Measurements from ENCODE around the gene PXYLP1.

PXYLP1 gene

DNA sequence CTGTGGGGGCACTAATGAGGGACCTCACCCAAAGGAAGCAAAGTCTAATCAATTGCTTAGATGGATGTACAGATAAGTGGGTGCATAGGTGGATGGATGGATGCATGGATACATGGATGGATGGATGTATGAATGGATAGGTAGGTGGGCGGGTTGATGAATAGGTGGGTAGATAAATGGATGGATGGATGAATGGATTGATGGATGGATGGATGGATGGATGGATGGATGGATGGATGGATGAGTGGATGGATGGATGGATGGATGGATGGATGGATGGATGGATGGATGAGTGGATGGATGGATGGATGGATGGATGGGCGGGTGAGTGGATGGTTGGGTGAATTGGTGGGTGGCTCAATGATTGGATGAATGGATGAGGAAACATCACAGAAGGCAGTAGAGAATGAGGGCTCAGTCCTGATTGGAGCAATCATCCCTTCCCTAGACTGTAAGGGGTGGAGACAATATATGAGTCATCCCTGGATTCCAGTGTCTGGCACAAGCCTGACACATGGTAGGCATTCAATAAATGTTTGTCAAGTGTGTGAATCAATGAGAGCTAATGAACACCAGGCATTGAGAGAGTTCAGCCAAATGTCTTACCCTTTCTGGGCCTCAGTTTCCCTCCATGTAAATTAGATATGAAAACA is 40.4 kb upstream of the PXYLP1 start:
- no peaks in the 10 kb centered on the region for H3K27me3 ChIP-seq (ENCODE audit: insufficient read depth, poor library complexity, severe bottlenecking)
- TF ChIP-seq GABPA (IDR thresholded peaks at IDR 0.05; ENCODE audit: low read depth) = no peak
- no peak for DNase-seq (ENCODE audit: low read depth in 1 of 2, low spot score in 1 of 2)

DNA sequence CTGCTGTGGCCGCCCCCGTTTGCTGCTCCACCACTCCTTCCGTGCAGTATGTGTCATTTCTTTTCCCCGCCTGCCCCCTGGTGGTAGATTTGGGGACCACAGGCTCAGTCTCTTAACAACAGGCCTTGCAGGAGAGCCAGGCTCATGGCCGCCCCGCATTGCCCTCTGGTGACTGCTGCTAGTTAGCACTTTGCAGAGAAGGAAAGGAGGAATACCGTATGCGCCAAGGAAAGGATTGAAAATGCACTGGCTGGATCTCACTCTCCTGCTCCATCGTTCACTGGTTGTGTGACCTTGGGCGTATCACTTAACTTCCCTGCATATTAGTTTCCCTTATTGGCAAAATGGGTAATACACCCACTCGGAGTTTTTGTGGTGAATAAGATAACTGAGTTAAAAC is 39.3 kb upstream of the PXYLP1 start:
- peaks cover 3% of the 10 kb centered on the region for H3K27me3 ChIP-seq (ENCODE audit: insufficient read depth, poor library complexity, severe bottlenecking)
- peak; percentile 68 to 94 for DNase-seq (ENCODE audit: low read depth in 1 of 2, low spot score in 1 of 2)
- TF ChIP-seq, protein P1, sequence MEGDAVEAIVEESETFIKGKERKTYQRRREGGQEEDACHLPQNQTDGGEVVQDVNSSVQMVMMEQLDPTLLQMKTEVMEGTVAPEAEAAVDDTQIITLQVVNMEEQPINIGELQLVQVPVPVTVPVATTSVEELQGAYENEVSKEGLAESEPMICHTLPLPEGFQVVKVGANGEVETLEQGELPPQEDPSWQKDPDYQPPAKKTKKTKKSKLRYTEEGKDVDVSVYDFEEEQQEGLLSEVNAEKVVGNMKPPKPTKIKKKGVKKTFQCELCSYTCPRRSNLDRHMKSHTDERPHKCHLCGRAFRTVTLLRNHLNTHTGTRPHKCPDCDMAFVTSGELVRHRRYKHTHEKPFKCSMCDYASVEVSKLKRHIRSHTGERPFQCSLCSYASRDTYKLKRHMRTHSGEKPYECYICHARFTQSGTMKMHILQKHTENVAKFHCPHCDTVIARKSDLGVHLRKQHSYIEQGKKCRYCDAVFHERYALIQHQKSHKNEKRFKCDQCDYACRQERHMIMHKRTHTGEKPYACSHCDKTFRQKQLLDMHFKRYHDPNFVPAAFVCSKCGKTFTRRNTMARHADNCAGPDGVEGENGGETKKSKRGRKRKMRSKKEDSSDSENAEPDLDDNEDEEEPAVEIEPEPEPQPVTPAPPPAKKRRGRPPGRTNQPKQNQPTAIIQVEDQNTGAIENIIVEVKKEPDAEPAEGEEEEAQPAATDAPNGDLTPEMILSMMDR (IDR thresholded peaks at IDR 0.05; ENCODE audit: insufficient read depth, low read length) = peak; percentile 89
- no peak for TF ChIP-seq POLR2AphosphoS5 (IDR thresholded peaks at IDR 0.05; ENCODE audit: low read depth)
- no peak overlapping the region for H3K4me3 ChIP-seq (replicated peaks; ENCODE audit: insufficient read depth, low read length)
- H3K27ac ChIP-seq (replicated peaks) = no peak overlapping the region

More for the DNA sequence above, 40.4 kb upstream of the PXYLP1 start:
- Histone ChIP-seq H3K4me3 (replicated peaks; ENCODE audit: insufficient read depth, low read length) (no peak overlapping the region), H3K27ac (replicated peaks) (no peak overlapping the region)

DNA sequence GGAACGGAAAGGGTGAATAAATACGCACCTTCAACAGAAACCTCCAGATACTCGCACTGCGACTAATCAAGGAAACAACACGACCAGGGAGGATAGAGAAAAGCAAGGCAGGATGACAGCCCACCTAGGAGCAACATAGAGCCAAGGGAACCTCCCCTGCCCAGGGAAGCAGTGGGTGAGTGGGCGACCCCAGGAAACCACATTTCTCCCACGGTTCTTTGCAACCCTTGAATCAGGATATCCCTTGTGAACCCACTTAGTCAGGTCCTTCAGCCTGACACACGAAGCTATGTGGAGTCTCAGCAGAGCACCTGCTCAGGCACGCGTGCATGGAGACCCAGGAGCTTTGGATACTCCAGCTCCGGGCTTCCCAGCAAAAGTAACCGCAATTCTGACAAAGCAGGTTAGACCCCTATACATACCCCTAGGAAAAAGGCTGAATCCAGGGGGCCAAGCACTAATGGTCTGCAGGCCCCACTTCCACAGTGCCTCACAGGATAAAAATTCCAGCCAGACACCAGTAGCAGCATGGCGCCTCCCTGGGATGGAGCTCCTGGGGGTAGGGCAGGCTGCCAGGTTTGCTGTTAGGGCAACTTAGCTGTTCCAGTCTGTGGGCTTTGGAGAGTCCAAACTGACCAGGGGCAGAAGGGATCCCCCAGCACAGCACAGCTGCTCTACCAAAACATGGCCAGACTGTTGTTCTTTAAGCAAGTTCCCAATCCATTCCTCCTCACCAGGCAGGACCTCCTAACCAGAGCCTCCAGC is 38.4 kb upstream of the PXYLP1 start:
- DNase-seq (ENCODE audit: low read depth in 1 of 2, low spot score in 1 of 2) = no peak
- Histone ChIP-seq H3K27ac (replicated peaks) (no peak overlapping the region), H3K4me3 (replicated peaks; ENCODE audit: insufficient read depth, low read length) (no peak overlapping the region), H3K27me3 (ENCODE audit: insufficient read depth, poor library complexity, severe bottlenecking) (peaks cover 3% of the 10 kb centered on the region)
- TF ChIP-seq POLR2AphosphoS5 (IDR thresholded peaks at IDR 0.05; ENCODE audit: low read depth) (no peak), SPI1 (IDR thresholded peaks at IDR 0.05; ENCODE audit: borderline replicate concordance, low read depth) (no peak), GABPA (IDR thresholded peaks at IDR 0.05; ENCODE audit: low read depth) (no peak)
- TF ChIP-seq, protein P1 (IDR thresholded peaks at IDR 0.05; ENCODE audit: insufficient read depth, low read length) = no peak
- TF ChIP-seq, protein P2, sequence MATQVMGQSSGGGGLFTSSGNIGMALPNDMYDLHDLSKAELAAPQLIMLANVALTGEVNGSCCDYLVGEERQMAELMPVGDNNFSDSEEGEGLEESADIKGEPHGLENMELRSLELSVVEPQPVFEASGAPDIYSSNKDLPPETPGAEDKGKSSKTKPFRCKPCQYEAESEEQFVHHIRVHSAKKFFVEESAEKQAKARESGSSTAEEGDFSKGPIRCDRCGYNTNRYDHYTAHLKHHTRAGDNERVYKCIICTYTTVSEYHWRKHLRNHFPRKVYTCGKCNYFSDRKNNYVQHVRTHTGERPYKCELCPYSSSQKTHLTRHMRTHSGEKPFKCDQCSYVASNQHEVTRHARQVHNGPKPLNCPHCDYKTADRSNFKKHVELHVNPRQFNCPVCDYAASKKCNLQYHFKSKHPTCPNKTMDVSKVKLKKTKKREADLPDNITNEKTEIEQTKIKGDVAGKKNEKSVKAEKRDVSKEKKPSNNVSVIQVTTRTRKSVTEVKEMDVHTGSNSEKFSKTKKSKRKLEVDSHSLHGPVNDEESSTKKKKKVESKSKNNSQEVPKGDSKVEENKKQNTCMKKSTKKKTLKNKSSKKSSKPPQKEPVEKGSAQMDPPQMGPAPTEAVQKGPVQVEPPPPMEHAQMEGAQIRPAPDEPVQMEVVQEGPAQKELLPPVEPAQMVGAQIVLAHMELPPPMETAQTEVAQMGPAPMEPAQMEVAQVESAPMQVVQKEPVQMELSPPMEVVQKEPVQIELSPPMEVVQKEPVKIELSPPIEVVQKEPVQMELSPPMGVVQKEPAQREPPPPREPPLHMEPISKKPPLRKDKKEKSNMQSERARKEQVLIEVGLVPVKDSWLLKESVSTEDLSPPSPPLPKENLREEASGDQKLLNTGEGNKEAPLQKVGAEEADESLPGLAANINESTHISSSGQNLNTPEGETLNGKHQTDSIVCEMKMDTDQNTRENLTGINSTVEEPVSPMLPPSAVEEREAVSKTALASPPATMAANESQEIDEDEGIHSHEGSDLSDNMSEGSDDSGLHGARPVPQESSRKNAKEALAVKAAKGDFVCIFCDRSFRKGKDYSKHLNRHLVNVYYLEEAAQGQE (IDR thresholded peaks at IDR 0.05; ENCODE audit: insufficient replicate concordance, low read depth) = no peak

DNA sequence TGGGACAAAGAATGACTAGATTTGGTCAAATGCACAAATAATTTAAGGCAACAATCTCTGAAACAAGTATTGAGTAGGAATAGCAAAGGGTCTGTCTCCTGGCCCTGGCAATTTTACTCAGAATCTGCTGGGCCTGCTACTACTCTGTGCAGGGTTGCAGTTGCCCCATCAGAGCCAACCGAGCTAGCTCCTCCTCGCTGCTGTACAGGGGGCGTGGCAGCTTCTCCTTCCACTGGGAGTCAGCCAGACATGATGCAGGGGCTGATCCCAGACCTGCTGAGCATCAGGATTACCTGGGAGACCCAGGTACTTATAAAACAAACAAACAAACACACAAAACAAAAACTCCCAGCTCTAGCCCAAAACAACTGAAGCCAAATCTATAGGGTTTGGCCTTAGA is 30.5 kb upstream of the PXYLP1 start:
- Histone ChIP-seq H3K27me3 (ENCODE audit: insufficient read depth, poor library complexity, severe bottlenecking) (peaks cover 3% of the 10 kb centered on the region), H3K27ac (replicated peaks) (no peak overlapping the region)
- DNase-seq (ENCODE audit: low read depth in 1 of 2, low spot score in 1 of 2) = no peak

More for the DNA sequence above, 30.5 kb upstream of the PXYLP1 start:
- no peak for TF ChIP-seq POLR2AphosphoS5 (IDR thresholded peaks at IDR 0.05; ENCODE audit: low read depth)
- TF ChIP-seq SPI1 (IDR thresholded peaks at IDR 0.05; ENCODE audit: borderline replicate concordance, low read depth) = no peak
- TF ChIP-seq, protein P2 (IDR thresholded peaks at IDR 0.05; ENCODE audit: insufficient replicate concordance, low read depth) = no peak
- no peak for TF ChIP-seq GABPA (IDR thresholded peaks at IDR 0.05; ENCODE audit: low read depth)
- TF ChIP-seq, protein P1 (IDR thresholded peaks at IDR 0.05; ENCODE audit: insufficient read depth, low read length) = no peak
- H3K4me3 ChIP-seq (replicated peaks; ENCODE audit: insufficient read depth, low read length) = no peak overlapping the region
